ENCODE measurements around the gene APOL5.

DNA sequence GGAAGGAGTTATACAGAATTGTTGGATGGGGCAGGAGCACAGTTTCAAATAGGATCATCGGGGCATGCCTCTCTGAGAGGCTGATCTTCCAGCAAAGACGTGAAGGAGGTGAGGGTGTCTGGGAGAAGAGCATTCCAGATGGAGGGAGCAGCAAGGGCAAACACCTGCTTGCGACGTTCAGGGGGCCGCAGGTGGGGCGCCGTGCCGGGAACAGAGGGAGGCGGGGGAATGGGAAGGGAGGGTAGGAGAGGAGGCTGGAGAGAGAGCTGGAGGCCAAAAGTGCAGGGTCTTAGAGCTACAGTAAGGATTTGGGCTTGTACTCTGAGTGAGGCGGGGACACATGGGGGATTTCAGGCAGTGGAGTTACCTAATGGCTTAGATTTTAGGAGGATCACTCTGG lies 13.6 kb downstream of the APOL5 start:
- TF ChIP-seq, protein P1, sequence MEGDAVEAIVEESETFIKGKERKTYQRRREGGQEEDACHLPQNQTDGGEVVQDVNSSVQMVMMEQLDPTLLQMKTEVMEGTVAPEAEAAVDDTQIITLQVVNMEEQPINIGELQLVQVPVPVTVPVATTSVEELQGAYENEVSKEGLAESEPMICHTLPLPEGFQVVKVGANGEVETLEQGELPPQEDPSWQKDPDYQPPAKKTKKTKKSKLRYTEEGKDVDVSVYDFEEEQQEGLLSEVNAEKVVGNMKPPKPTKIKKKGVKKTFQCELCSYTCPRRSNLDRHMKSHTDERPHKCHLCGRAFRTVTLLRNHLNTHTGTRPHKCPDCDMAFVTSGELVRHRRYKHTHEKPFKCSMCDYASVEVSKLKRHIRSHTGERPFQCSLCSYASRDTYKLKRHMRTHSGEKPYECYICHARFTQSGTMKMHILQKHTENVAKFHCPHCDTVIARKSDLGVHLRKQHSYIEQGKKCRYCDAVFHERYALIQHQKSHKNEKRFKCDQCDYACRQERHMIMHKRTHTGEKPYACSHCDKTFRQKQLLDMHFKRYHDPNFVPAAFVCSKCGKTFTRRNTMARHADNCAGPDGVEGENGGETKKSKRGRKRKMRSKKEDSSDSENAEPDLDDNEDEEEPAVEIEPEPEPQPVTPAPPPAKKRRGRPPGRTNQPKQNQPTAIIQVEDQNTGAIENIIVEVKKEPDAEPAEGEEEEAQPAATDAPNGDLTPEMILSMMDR (IDR thresholded peaks at IDR 0.05) = no peak
- TF ChIP-seq POLR2A (IDR thresholded peaks at IDR 0.05) = no peak
